PFSK-1 (cell line): ENCODE data around the gene ALDH8A1.

ENCODE experiments used
- REST ChIP-seq, 2 experiments: IDR thresholded peaks; 2 replicates each; pipeline versions ENCODE4 v1.6.1 to v1.8.0; 2011 to 2012; ENCODE audit warnings: low read depth in 2 of 2, low read length in 2 of 2, control low read depth in 1 of 2, inconsistent platforms in 1 of 2, mild to moderate bottlenecking in 1 of 2, moderate library complexity in 1 of 2; ENCODE audit not compliant: insufficient read depth in 1 of 2
- SIN3A ChIP-seq: IDR thresholded peaks from 2 replicates; pipeline ENCODE4 v1.6.1; 2012; ENCODE audit warnings: mild to moderate bottlenecking, low read length, moderate library complexity, borderline replicate concordance; ENCODE audit not compliant: insufficient read depth
- TAF1 ChIP-seq: IDR thresholded peaks from 2 replicates; pipeline ENCODE4 v1.6.1; 2012; ENCODE audit warnings: low read length, control low read depth, borderline replicate concordance; ENCODE audit not compliant: insufficient read depth

- TF ChIP-seq SIN3A (no peak), REST (IDR thresholded peaks at IDR 0.05; ENCODE audit: insufficient read depth in 1 of 2, low read depth in 2 of 2, low read length in 2 of 2) (no peak), TAF1 (no peak)
These were observed 51.3 kb downstream of the ALDH8A1 start for GRCh38 chr6:134898575-134898974.
